HCT116 (cell line): ENCODE data around the gene DNAJC16. TPM values are rescaled to one million over a fixed set of nuclear protein-coding genes. Genes with fewer than 3 reads are reported as not detected.

Experiments used
- ATAC-seq: fragments of 200-7000 bp; cut with Tn5 transposase; 2 replicates; pipeline ENCODE4 v1.9.1; 2020; ENCODE audit warnings: mild to moderate bottlenecking, moderate library complexity
- BruUV-seq: library from RNA; stranded (reverse); fragments of 400-500 nt; replicated peaks from 2 replicates; lab custom pipeline; 2021; lab: Mats Ljungman, UMichigan
- CTCF ChIA-PET: fragments of 300-600 bp; sonication (Branson Sonifier 250); formaldehyde crosslinking; loops from one replicate; lab custom pipeline; 2021; ENCODE audit warnings: antibody characterized with exemption; lab: Charles Lee
- POLR2A ChIA-PET: fragments of 300-600, 350-600 bp; sonication (Branson Sonifier 250); formaldehyde crosslinking; loops from one replicate; lab custom pipeline; 2021; ENCODE audit warnings: antibody characterized with exemption; lab: Charles Lee
- RAD21 ChIA-PET, 2 experiments: fragments of 300-600 bp; sonication (Branson Sonifier 250); formaldehyde crosslinking; loops; one replicate each; lab custom pipeline; 2023; ENCODE audit warnings: low total read pairs in 2 of 2; ENCODE audit not compliant: uncharacterized antibody in 2 of 2, unreplicated experiment in 2 of 2, low non-redundant PET in 1 of 2; lab: Charles Lee
- DNase-seq: peaks from one replicate; pipeline ENCODE4 v3.0.0-alpha.2; 2010; ENCODE audit warnings: low read depth, low spot score
- H2AFZ ChIP-seq: fragments of 200-600 bp; shearing (Covaris generic), sonication (generic); 2 replicates; pipeline ENCODE4 v1.6.1; 2017; ENCODE audit warnings: low read depth, mixed run types, mixed read lengths, antibody characterized with exemption, low read length; ENCODE audit not compliant: poor library complexity, severe bottlenecking
- H3K27ac ChIP-seq: 2 replicates; pipeline ENCODE4 v1.5.1; 2012; ENCODE audit warnings: low read depth, low read length
- H3K27me3 ChIP-seq: fragments of 200-600 bp; sonication (generic); 2 replicates; pipeline ENCODE4 v1.6.1; 2016; ENCODE audit warnings: mixed run types, low read length, mixed read lengths; ENCODE audit not compliant: insufficient read depth
- H3K36me3 ChIP-seq, 2 experiments: fragments of 200-500 bp in 1 of 2; fragments of 200-600 bp in 1 of 2; sonication (Bioruptor generic) in 1 of 2; sonication (generic) in 1 of 2; 2 replicates each; pipeline versions ENCODE4 v1.5.1 to v1.6.1; 2014 to 2016; ENCODE audit warnings: low read length in 2 of 2, inconsistent platforms in 1 of 2, mixed read lengths in 1 of 2, mixed run types in 1 of 2; ENCODE audit not compliant: insufficient read depth in 2 of 2, control insufficient read depth in 1 of 2
- H3K4me1 ChIP-seq, 2 experiments: fragments of 200-600 bp in 1 of 2; sonication (generic) in 1 of 2; 2 replicates each; pipeline versions ENCODE4 v1.5.1 to v1.6.1; 2012 to 2017; ENCODE audit warnings: low read length in 2 of 2, inconsistent platforms in 1 of 2, mild to moderate bottlenecking in 1 of 2, mixed read lengths in 1 of 2, mixed run types in 1 of 2, moderate library complexity in 1 of 2; ENCODE audit not compliant: insufficient read depth in 2 of 2, control insufficient read depth in 1 of 2
- H3K4me2 ChIP-seq: fragments of 200-600 bp; sonication (generic); 2 replicates; pipeline ENCODE4 v1.6.1; 2017; ENCODE audit warnings: mixed run types, low read length, mixed read lengths
- H3K4me3 ChIP-seq, 2 experiments: fragments of 200-600 bp in 1 of 2; sonication (generic) in 1 of 2; replicated peaks in 1 of 2; 2 replicates each; pipeline ENCODE4 v1.5.1; 2011 to 2016; ENCODE audit warnings: low read length in 2 of 2, control low read depth in 1 of 2, low read depth in 1 of 2, mild to moderate bottlenecking in 1 of 2, mixed read lengths in 1 of 2, mixed run types in 1 of 2
- H3K79me2 ChIP-seq: fragments of 200-600 bp; sonication (generic); 2 replicates; pipeline ENCODE4 v1.6.1; 2017; ENCODE audit warnings: mild to moderate bottlenecking, mixed run types, low read length, moderate library complexity, mixed read lengths; ENCODE audit not compliant: insufficient read depth
- H3K9ac ChIP-seq: fragments of 200-600 bp; sonication (generic); 2 replicates; pipeline ENCODE4 v1.6.1; 2016; ENCODE audit warnings: low read length, mixed read lengths
- H3K9me2 ChIP-seq: fragments of 200-600 bp; sonication (generic), shearing (Covaris generic); 2 replicates; pipeline ENCODE4 v1.6.1; 2017; ENCODE audit warnings: mixed run types, mild to moderate bottlenecking, moderate library complexity; ENCODE audit not compliant: insufficient read depth
- H3K9me3 ChIP-seq, 2 experiments: fragments of 200-500 bp in 1 of 2; fragments of 200-600 bp in 1 of 2; sonication (Bioruptor generic) in 1 of 2; sonication (generic) in 1 of 2; 2 replicates each; pipeline ENCODE4 v1.6.1; 2014 to 2017; ENCODE audit warnings: low read length in 2 of 2, mixed read lengths in 2 of 2, inconsistent platforms in 1 of 2, low read depth in 1 of 2, mild to moderate bottlenecking in 1 of 2, mixed run types in 1 of 2, moderate library complexity in 1 of 2; ENCODE audit not compliant: control insufficient read depth in 1 of 2, insufficient read depth in 1 of 2
- H4K20me1 ChIP-seq: fragments of 200-600 bp; sonication (generic), shearing (Covaris generic); 2 replicates; pipeline ENCODE4 v1.6.1; 2017; ENCODE audit warnings: mixed run types, mild to moderate bottlenecking, moderate library complexity; ENCODE audit not compliant: insufficient read depth
- CBX3 ChIP-seq: IDR thresholded peaks from 2 replicates; pipeline ENCODE4 v1.6.1; 2012; ENCODE audit warnings: low read depth
- FOSL1 ChIP-seq: IDR thresholded peaks from 2 replicates; pipeline ENCODE4 v1.6.1; 2012; ENCODE audit warnings: low read depth
- POLR2AphosphoS5 ChIP-seq: IDR thresholded peaks from 2 replicates; pipeline ENCODE4 v1.6.1; 2011; ENCODE audit warnings: mild to moderate bottlenecking, low read depth, low read length, moderate library complexity
- REST ChIP-seq: IDR thresholded peaks from 2 replicates; pipeline ENCODE4 v1.6.1; 2012; ENCODE audit warnings: low read depth
- intact Hi-C: fragments of 100-400 bp; cut with micrococcal nuclease; formaldehyde crosslinking; loops from 2 replicates; pipeline ENCODE4 v1.10.0; 2022
- total RNA-seq: library from RNA; stranded (reverse); gene quantifications from one replicate; pipeline ENCODE4 v1.2.1, GENCODE V29; 2021; ENCODE audit not compliant: unreplicated experiment

Gene DNAJC16
- total RNA-seq, 1 experiment from 2014 or later = 20.6 TPM

GRCh38 chr1:15525050-15526020 lies 1.3 kb upstream of the DNAJC16 start:
- H3K9me2 ChIP-seq = no peaks in the 10 kb centered on the region
- no peak overlapping the region for H2AFZ ChIP-seq
- no TSS peak for BruUV-seq

GRCh38 chr1:15526021-15526489 lies 593 bp upstream of the DNAJC16 start:
- peak overlapping the region; percentile 50 to 84 for H3K4me3 ChIP-seq
- no TSS peak for BruUV-seq
- H3K36me3 ChIP-seq = 0 out of 4 replicates have a peak, but pooled peaks cover 0 to 2% of the 10 kb centered on the region in 2 experiments
- peaks cover 26% of the 10 kb centered on the region for H3K79me2 ChIP-seq
- no peak for TF ChIP-seq REST
- 0 out of 2 replicates have a peak, but pooled peaks have one; percentile 29 for TF ChIP-seq CBX3
- TF ChIP-seq, all 23 proteins: peak for 1
- H4K20me1 ChIP-seq = no peaks in the 10 kb centered on the region
- DNase-seq (no peak), ATAC-seq (no peak)
- H3K4me1 ChIP-seq = peaks cover 10 to 31% of the 10 kb centered on the region in 2 experiments
- CTCF ChIA-PET = no interaction called here
- intact Hi-C loops = loop anchor here (5.0 kb wide), 2 partner anchors 91 to 621 kb away; partner anchors contain the start of gene DDI2
- peak overlapping the region; percentile 90 for H3K9ac ChIP-seq
- POLR2A ChIA-PET = no interaction called here
- no peaks in the 10 kb centered on the region for H3K9me2 ChIP-seq
- RAD21 ChIA-PET = no interaction called here
- no peaks in the 10 kb centered on the region for H3K27me3 ChIP-seq
- H3K9me3 ChIP-seq = no peaks in the 10 kb centered on the region
- H3K27ac ChIP-seq = peak overlapping the region; percentile 54
- peak overlapping the region; percentile 77 for H3K4me2 ChIP-seq
- H2AFZ ChIP-seq = no peak overlapping the region

More at GRCh38 chr1:15525050-15526020, 1.3 kb upstream of the DNAJC16 start:
- H3K9me3 ChIP-seq = no peaks in the 10 kb centered on the region
- no peaks in the 10 kb centered on the region for H3K27me3 ChIP-seq
- H3K4me2 ChIP-seq = peak overlapping the region; percentile 77
- ChIA-PET CTCF (no interaction called here), POLR2A (no interaction called here), RAD21 (no interaction called here)
- no peaks in the 10 kb centered on the region for H4K20me1 ChIP-seq
- H3K36me3 ChIP-seq = 0 out of 4 replicates have a peak, but pooled peaks cover 0 to 2% of the 10 kb centered on the region in 2 experiments
- peak; percentile 62 for TF ChIP-seq POLR2AphosphoS5
- no peak for TF ChIP-seq FOSL1
- ATAC-seq = peak; percentile 62
- peak overlapping the region; percentile 90 for H3K9ac ChIP-seq
- peaks cover 10 to 31% of the 10 kb centered on the region in 2 experiments for H3K4me1 ChIP-seq
- peaks cover 26% of the 10 kb centered on the region for H3K79me2 ChIP-seq
- intact Hi-C loops = loop anchor here (5.0 kb wide), 2 partner anchors 92 to 622 kb away; partner anchors contain the start of gene DDI2
- peak overlapping the region; percentile 50 to 84 for H3K4me3 ChIP-seq
- DNase-seq = peak; percentile 98
- peak overlapping the region; percentile 54 for H3K27ac ChIP-seq
